Activated CD4-positive, CD25-positive, alpha-beta regulatory T cell treated with anti-CD3 and anti-CD28 coated beads, Interleukin-2, amount 50 U/mL, for 16 hours (primary cell): Measurements from ENCODE around the gene SEPHS1.
A peak's percentile ranks its signal among the peaks of the same experiment; 100 is the strongest.
"Not testable (repeated sequence)": the region's sequence is repeated elsewhere in the genome, so short reads cannot be mapped to it uniquely, and the experiment has no call there.

Experiments
- DNase-seq: peaks from one replicate; pipeline ENCODE4 v3.0.0-alpha.2; 2020; ENCODE audit warnings: low read depth, low spot score

Gene SEPHS1

DNA sequence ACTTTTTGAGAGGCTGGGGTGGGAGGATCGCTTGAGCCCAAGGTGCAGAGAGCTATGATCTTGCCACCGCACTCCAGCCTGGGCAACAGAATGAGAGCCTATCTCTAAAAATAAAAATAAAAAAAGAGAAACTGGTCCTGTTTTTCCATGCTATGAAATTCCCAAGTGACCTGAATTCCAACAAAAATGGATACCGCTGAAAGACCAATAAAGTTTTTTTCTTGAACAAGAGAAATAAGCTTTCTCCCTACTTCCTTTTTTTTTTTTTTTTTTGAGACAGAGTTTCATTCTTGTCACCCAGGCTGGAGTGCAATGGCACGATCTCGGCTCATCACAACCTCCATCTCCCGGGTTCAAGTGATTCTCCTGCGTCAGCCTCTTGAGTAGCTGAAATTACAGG, 12.5 kb upstream of the SEPHS1 start:
- DNase-seq = no peak

DNA sequence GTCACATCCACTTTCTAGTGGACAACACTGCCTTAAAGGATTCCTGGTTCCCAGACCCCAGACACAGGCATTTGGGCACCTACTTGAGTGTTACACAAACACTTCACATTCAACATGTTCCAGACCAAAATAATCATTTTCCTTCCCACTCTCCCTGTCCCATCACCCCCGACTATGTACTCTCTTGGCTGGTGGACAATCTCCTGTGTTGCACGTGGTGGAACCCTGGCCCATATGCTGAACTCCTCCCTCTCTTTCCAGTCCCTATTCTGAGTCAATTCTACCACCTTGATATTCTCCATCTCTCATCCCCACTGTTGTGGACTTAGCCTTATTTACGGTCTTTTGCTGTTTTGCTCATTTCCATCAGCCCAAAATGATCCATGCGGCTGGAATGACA, 8.3 kb upstream of the SEPHS1 start:
- DNase-seq = no peak

DNA sequence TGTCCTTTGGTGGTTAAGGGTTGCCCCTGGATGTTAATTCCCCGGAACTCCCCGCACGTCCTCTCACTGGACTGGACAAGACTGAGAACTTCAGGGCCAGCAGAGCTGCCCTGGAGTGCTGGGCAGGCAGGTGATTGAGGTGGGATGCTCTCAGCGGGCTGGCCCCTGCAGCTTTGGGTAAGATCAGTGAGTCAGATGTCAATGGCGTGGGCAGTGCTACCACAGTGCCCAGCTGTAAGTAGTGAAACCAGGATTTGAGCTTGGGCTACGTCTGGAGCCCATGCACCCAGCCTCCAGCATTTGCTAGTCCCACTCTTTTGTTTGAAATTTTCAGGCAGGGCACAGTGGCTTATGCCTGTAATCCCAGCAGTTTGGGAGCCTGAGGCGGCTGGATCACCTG, 6.7 kb upstream of the SEPHS1 start:
- DNase-seq = no peak

DNA sequence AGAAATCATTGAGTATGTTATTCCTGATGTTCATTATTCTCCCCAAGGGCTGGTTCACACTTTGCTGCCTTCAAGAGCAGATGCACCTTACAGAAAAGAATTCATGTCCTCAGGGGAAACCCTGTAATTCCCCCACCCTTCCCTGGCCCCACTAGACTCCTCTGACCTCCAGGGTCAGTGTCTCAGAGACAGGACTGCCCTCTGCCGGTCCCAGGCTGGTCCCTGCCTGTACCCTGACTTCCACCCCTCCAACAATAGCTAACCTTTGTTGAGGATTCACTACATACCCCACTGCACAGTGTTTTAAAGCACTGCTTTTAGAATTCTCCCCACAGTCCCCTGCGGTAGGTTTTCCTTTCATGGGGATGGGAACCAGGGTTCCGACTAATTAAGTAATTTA, 4.4 kb upstream of the SEPHS1 start:
- DNase-seq = no peak

DNA sequence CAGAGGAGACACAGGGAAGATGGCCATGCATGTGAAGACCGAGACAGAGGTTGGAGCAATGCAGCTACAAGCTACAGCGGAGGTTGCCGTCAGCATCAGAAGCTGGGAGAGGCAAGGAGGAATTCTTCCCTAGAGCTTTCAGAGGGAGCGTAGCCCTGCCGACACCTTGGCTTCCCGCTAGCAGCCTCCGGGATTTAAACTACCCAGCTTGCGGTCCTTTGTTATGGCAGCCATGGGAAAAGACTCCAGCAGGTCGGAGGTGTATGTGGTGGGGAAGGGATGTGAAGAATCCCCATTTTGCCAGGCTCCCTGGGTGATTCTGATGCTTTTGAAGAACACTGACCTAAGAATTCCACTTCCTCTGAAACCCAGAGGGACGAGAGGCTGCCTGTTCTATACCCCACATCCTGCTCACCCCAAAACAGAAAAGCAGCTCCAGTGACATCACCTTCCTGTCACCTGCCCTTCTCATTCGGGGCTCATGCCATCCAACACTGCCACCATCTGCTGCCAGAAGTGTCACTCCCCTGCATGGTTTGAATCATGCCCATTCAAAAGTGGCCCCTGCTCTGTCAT, 3.3 kb upstream of the SEPHS1 start:
- DNase-seq = no peak

DNA sequence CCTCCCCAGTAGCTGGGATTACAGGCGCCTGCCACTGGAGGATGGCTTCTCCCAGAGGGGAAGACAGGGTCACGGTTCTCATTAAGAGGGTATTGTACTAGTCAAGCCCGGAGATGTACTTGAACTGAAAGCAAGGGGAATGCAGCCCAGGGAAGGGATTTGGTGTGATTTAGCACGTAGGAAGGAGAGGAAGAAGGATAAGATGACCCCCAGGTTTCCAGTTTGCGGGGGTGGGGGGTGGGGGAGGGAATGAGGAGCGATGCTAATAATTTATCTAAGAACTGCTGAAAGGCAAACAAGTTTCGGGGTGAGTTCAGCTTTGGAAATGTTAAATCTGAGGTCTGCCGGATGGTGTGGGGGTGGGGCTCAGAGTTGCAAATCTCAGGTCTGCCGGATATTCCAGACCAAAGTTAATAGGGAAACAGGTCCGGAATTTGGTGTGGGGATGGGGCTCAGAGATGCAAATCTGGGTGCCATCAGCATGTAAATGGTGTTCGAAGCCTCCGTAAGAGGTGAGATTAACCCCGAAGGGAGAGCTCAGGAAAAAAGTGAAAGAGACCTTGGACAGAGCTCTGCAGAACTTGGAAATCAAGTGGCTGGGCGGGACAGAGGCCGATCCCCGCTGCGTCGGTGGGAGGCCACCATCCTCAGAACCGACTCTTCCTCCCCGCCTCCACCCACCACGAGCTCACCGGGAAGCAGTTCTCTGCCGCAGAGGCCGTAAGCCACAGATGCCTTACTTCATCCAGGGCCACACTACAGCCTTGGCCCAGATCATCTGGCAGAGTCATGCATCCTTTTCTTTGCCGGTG, 1.6 kb upstream of the SEPHS1 start:
- DNase-seq = no peak

DNA sequence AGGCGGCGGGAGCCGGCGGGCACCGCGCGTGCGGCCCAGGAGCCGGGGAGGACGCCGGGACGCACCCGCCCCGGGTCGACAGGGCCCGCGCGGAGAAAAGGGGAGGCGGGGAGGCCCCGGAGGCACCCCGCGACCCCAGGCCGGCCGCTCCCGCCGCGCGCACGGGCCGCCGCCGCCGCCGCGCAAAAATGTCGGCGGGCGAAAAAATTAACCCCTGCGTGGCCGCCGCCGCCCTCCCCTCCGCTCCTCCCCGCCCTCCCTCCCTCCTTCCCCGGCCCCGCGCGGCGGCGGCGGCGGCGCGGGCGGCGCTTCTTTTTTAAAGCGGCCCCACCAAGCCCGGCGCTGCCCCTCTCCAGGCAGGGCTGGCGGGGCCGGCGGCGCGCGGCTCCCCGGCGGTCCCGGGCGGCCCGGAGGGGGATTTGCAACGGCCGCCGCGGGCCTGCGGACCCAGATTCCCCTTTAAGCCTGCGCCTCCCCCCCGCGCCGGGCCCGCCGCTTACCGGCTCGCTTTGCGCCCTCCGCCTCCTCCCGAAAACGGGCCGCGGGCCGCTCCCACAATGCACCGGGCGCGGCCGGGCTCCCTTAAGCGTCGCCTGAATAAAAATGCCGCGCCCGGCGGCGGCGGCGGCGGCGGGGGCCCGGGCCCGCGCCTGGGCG, 465 bp downstream of the SEPHS1 start:
- DNase-seq = peak; percentile 64

DNA sequence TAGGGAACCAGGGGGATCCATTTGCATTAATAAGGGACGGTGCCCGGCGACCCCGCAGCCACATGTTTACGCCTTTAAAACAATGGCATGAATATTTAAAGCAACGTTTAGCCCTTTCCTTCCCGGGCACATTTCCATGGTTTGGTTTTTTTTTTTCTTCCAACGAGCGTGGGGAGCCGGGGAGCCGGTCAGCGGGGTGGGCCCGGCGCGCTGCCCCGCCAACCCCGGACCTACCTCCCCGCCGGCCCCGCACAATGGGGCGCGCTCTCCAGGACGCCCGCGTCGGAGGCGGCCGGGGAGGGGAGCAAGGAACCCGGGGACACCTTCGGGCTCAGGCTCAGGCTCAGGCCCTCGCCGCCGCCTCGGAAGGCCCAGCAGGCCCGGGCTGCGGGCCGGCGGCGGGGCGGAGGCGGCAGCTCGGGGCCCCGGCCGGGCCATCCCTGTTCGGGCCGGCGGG, 1.0 kb downstream of the SEPHS1 start:
- no peak for DNase-seq

DNA sequence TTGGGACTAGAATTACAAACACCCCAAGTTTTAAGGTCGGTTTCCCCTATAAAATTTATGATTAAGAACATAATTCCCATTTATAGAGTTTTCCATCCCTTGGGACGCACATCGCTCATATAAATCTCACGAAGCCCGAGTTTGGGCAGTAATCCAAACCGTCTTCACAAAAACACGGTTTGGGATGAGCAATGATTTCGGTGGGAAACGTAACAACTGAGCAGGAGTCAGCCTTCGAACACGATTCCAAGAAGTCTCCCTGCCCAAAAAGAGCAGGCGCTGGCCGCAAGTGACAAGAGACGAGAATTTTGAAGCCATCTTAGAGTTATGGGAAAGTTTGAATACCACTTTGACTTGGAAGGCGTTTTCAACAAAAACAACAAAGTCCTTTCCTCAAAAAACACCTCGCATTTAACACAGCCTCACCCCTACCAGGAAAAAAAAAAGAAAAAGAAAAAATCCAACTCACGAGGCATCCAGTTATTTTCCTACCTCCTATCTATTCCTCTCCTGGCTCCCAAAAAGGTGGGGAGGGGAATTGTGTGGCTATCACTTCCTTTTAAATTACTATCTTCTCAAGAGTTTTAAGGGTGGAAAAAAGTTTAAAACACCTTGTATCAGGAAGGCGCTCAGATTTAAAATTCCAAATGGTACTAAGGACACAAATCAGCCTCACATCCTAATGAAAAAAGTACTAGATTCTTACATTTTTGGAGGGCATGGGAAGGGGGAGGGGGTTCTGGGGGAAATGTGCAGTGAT, 1.6 kb downstream of the SEPHS1 start:
- DNase-seq = no peak

DNA sequence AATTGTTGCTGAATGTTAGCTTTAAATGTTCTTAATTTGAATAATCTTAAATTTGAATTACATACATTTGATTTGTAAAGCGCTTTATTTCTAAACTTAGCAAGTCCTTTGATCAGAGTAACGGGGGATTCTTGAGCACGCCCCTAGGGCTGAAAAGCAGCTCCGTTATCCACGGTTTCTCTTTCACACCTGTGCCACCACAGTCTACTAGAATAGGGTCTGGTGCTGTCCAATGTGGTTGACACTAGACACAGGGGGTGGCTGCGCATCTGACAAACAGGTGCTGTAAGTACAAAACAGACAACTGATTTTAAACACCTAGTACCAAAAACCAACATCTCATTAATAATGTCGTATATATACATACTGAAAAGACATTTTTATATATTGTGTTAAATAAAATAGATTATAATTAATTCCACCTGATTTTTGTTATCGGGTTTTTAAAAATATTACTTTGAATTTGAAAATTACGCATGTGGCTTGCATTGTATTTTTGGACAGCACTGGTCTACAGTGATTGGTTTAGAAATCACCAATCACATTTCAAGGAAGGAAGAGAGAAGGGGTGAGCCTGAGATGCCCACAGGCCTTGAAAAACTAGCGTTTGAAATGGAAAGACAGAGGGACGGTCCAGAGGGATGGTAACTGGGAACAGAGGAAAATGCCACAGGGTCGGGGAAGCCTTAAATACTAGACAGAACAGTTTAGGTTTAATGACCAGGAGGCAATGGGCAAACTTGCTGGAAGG, 7.3 kb downstream of the SEPHS1 start:
- DNase-seq = no peak

DNA sequence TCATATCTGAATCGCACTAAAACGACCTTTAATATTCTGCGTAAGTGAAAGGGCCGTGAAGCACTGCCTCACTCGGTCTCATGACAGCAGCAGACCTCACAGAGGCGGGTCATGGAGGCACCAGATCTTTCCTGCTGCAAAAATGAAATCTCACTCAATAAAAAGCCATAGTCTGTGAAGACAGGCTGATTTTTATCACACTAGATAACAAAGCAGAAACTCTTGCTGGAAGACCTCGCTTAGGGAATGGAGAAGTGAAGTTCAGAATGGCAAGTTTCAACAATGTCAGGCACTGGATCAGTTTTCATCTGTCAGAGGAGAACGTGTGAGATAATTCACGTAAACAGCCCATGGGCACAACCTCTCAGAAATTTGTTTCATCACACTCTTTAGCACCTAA, 8.0 kb downstream of the SEPHS1 start:
- no peak for DNase-seq

DNA sequence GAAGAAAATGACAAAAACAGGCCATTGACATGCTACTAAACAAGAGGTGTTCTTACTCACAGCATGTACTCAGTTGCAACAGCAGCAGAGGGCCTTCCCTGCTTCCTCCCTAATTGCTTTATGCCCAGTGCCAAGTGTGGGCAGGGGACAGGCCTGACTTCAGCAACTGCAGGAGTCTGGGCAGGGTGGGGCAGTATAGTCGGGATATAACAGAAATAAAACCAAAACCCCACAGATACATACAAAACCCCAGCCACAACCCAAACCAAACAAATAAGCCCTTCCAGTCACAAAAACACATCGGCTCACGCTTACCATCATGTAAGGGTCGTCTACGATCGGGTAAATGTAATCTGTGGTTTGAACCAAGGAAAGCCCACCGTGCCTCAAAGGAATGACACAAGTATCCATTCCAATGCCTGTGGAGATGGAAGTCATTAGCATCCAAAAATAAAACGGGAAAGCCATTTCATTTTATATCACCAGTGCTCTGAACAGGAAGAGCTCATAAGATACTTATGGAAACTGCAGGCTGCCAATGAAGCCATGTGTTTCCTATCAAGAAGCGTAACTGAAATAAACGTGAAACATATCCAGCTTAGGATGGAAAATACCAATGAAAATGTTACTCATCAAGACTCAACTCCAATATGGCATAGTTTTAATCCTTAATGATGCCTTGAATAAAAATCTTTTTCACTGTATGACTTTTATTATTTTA, 9.5 kb downstream of the SEPHS1 start:
- DNase-seq = no peak

DNA sequence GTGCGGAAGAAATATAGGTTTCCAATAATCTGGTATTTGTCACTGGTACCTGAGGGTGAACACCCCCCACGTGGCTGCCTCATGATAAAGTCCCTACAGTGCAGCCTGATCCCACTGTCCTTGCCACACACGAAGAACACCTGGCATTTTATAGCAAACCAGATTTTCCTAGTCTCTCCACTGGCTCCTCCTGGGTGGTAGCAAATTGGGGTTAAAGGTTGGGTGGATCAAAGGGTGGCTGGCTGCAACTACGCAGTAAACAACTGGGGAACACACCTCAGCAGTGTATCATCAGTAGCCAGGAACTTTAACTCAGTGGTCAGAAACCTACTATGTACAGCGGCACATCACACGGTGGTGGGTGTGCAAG, 10.3 kb downstream of the SEPHS1 start:
- DNase-seq = no peak

DNA sequence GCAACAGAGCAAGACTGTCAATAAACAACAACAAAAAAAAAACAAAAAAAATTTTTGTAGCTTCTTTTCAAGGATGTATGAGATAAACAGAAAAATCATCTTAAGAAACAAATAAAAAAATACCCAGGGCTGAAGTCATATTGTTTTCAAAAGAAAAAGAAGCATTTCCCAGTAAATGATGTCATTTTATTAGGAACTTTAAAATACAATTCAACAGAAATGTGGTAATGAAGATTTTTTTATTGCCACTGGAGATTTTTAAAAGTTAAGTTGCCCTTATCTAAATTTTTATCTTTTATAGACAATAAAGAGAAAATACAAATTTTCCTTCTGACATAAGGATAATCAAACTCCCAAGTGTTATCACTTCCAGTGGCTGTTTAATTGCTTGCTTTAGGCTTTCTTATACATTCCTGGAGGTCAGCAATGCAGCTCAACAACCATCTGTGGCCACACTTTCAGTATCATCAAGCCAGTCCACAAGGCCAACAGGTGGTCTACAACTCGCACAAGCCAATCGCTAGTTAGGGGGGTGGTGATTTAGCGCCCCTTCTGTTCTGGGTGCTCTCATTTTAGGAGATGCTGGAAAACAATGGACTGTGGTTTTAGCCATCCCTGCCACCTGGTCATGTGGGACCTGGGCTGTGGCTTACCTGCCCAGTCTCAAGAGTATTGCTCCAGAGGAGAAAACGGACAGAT, 10.8 kb downstream of the SEPHS1 start:
- DNase-seq = no peak

DNA sequence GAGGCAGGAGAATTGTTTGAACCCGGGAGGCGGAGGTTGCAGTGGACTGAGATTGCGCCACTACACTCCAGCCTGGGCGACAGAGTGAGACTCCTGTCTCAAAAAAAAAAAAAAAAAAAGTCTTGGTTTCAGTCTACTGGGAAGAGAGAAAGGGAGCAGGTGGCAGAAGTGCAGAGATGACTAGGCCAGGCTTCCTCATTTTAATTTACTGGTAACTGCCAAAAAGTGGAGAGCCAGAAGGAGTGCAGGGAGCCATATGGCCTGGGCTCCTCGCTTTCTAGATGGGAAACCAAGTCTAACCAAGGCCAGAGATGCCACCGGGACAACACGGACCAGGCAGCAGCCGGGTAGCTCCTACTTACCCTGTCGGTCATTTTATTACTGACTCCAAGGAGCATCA, 12.2 kb downstream of the SEPHS1 start:
- DNase-seq = no peak

DNA sequence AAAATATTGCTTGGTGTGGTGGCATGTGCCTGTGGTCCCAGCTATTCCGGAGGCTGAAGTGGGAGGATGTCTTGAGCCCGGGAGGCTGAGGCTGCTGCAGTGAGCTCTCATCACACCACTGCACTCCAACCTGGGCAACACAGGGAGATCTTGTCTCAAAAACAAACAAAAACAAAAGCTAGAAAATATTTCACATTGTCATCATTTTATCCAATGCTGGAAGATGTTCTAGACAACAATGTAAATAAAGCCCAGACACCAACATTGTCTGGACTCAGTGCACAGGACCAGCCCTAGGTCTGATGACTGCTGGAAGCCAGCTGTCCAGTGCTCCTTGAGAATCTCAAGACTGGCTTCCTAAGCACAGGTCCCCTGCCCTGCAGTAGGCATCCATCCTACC, 13.5 kb downstream of the SEPHS1 start:
- no peak for DNase-seq

DNA sequence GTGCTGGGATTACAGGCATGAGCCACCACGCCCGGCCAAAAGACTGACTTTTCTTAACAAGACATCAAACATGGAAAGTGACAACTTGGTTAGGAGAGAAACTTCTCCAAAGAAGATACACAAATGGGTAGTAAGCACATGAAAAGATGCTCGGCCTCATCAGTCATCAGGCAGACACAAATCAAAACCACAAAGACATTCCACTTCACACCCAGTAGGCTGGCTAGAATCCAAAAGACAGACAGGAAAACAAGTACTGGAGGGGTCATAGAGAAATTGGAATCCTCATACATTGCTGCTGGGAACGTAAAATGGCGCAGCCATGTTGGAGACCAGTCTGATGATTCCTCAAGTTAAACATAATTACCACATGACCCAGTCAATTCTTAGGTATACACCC, 16.4 kb downstream of the SEPHS1 start:
- DNase-seq = no peak

DNA sequence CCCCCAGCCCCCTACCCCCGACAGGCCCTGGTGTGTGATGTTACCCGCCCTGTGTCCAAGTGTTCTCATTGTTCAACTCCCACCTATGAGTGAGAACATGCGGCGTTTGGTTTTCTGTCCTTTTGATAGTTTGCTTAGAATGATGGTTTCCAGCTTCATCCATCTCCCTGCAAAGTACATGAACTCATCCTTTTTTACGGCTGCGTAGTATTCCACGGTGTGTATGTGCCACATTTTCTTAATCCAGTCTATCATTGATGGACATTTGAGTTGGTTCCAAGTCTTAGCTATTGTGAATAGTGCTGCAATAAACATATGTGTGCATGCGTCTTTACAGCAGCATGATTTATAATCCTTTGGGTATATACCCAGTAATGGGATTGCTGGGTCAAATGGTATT, 17.1 kb downstream of the SEPHS1 start:
- not testable (repeated sequence) for DNase-seq

DNA sequence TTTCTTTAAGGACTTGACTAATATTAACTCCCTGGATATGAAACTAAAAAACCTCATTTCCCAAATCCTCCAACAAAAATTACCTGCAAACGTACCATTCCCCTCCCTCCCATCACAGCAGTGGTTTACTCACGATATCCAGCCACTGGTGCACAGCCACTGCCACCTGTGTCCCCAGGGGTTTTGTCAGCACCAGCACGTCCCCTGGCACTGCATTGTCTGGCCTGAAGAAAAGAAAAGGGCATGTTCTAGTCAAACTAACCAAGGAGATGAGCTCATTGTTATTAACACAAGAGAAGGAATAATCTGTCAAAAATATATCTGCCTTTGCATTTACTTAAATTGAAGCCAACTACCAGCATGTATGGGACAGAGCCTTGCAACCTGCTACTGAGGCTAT, 18.5 kb downstream of the SEPHS1 start:
- no peak for DNase-seq

DNA sequence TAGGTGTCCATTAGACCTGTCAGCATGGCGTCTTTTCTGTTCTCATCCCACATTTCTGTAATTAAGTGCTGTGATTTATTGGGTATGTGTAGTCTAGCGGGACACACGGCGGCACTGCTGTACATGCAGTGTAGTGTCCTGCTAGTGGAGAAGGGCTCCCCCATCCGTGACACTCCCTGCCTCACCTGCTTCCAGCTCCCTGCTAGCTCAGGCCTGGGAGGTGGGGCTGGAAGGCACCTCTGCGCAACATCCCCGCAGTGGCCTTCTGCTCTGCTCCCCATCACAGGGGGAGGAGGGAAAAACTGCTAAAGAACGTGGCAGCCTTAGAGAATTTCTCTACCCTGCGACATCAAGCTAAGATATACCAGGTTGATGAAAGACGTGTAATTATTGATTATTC, 19.5 kb downstream of the SEPHS1 start:
- no peak for DNase-seq
